T-helper 2 cell (primary cell): ENCODE data around the gene NEFH.
A peak's percentile ranks its signal among the peaks of the same experiment; 100 is the strongest.
"Not testable (repeated sequence)": the region's sequence is repeated elsewhere in the genome, so short reads cannot be mapped to it uniquely, and the experiment has no call there.

Experiments used
- DNase-seq, 5 experiments: peaks; one replicate each; pipeline versions ENCODE4 v3.0.0 to v3.0.0-alpha.2; 2012 to 2022
- total RNA-seq, 2 donors: gene quantifications; one replicate each; lab custom pipeline; 2026; lab: John Stamatoyannopoulos, UW

NEFH gene, protein sequence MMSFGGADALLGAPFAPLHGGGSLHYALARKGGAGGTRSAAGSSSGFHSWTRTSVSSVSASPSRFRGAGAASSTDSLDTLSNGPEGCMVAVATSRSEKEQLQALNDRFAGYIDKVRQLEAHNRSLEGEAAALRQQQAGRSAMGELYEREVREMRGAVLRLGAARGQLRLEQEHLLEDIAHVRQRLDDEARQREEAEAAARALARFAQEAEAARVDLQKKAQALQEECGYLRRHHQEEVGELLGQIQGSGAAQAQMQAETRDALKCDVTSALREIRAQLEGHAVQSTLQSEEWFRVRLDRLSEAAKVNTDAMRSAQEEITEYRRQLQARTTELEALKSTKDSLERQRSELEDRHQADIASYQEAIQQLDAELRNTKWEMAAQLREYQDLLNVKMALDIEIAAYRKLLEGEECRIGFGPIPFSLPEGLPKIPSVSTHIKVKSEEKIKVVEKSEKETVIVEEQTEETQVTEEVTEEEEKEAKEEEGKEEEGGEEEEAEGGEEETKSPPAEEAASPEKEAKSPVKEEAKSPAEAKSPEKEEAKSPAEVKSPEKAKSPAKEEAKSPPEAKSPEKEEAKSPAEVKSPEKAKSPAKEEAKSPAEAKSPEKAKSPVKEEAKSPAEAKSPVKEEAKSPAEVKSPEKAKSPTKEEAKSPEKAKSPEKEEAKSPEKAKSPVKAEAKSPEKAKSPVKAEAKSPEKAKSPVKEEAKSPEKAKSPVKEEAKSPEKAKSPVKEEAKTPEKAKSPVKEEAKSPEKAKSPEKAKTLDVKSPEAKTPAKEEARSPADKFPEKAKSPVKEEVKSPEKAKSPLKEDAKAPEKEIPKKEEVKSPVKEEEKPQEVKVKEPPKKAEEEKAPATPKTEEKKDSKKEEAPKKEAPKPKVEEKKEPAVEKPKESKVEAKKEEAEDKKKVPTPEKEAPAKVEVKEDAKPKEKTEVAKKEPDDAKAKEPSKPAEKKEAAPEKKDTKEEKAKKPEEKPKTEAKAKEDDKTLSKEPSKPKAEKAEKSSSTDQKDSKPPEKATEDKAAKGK
- total RNA-seq: 1.8 to 1.9 reads per million in 2 donors

DNA sequence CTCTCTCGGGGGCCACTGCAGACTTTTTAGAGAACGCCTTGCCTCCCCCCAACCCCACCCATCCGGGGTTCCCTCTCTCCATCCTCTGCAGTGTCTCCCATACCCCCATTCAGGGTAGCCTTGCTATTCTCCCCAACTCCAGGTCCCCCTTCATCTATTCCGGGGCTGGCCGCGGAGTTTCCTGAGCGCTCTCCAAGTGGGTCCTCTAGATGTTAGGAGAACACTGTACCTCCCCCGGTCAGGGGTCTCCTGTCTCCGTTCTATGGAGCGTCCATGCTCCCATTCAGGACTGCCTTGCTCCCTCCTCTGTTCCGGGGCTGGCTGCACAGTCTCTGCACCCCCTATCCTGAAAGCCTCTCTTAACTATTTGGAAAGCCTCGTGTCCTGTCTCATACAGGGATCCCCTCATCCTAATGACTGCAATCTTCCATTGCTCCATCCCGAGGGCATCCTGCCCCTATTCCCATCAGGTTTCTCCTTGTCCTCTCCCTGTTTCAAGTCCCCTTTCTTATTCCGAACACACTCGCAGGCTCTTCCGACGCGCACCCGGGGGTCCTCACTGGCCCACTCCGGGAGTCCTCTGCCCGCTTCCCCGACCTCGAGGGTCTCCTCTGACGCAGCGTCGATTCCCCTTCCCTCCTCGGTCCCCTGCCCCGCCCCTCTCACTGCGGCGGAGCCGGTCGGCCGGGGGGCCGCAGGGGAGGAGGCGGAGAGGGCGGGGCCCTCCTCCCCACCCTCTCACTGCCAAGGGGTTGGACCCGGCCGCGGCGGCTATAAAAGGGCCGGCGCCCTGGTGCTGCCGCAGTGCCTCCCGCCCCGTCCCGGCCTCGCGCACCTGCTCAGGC is at the start of gene NEFH:
Gene NEFH, plus strand, starts transcription at position 802 of the 845 bp plus-strand sequence. CDS start 45 bp downstream, outside the sequence.
- DNase-seq: no peak

GRCh38 chr22:29431986-29432385 is 48.0 kb upstream of the NEFH start:
- no peak for DNase-seq

- DNase-seq: no peak
These were observed 46.2 kb upstream of the NEFH start for GRCh38 chr22:29433856-29434255.

- no peak for DNase-seq
These were observed 45.7 kb upstream of the NEFH start for GRCh38 chr22:29434288-29434687.

- DNase-seq: no peak
These were observed 44.5 kb upstream of the NEFH start for GRCh38 chr22:29435236-29436136.

GRCh38 chr22:29438283-29438682 is 41.7 kb upstream of the NEFH start, which contains the start of gene RFPL1:
RFPL1 (plus strand) TSS chr22:29438583.
- not testable (repeated sequence) for DNase-seq

- DNase-seq: no peak
These were observed 37.0 kb upstream of the NEFH start for GRCh38 chr22:29442976-29443375.

DNA sequence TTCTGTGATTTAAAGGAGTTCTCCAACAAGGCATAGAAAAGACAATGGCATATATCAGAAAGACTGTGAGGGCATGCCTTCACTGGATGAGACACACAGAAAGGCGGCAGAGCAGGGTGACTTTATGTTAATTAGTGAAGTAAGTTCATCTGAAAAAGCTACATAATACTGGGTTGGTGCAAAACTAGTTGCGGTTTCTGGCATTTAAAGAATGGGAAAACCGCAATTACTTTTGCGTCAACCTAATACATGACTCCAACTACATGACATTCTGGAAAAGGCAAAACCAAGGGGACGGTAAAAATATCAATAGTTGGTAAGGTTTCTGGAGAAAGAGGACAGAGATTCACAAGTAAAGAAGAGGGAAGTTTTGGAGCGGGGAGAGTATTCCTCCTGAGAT is 36.6 kb upstream of the NEFH start:
- DNase-seq: no peak

DNA sequence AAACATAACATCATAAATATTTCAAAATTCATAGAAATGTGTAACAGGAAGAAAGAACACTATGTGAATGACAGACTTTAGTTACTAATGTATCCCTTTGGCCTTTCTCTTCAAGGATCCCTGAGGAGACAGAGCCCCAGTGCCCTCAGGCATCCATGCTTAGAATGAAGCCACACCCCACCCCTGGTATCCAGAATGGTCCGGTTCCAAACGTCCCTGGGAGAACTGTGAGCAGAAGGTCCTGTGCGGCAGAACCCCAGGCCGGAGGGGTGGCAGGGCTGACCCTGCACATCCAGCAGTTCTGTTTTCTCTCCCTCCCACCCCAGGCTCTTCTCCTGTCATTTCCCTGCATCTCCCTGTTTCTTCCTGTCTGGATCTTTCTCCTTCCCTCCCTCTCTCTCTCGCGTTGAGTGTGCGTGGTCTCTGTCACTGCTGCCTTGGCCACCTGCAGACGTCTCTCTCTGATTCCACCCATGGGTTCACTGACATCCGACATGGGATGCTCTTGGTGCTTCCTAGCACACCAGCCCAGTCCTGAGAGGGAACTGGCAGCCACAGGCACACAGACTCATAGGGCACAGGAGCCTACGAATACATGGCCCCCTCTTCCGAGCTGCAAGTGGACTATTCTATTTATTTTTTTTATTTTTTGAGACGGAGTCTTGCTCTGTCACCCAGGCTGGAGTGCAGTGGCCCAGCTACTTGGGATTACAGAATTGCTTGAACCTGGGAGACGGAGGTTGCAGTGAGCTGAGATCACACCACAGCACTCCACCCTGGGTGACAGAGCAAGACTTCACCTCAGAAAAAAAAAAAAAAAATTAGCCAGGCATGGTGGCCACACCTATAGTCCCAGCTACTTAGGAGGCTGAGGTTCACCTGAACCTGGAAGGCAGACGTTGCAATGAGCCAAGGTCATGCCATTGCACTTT is 35.9 kb upstream of the NEFH start:
- no peak for DNase-seq

DNA sequence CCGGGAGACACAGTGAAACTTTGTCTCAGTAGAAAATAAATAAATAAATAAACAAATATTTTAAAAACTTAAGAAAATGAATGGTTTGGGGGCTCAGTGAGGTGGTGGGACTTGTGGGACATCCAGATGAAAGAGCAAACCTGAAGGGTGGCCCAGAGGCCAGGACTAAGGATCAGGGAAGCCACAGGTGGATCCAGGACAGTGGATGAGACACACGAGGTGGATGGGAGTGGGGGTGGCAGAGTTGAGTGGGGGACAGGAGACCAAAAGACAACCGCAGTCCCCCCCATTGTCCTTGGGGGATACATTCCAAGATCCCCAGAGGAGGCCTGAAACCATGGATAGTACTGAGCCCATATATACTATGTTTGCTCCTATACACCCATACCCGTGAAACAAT is 34.5 kb upstream of the NEFH start:
- no peak for DNase-seq

- DNase-seq: no peak
These were observed 32.1 kb upstream of the NEFH start for GRCh38 chr22:29447906-29448305.

DNA sequence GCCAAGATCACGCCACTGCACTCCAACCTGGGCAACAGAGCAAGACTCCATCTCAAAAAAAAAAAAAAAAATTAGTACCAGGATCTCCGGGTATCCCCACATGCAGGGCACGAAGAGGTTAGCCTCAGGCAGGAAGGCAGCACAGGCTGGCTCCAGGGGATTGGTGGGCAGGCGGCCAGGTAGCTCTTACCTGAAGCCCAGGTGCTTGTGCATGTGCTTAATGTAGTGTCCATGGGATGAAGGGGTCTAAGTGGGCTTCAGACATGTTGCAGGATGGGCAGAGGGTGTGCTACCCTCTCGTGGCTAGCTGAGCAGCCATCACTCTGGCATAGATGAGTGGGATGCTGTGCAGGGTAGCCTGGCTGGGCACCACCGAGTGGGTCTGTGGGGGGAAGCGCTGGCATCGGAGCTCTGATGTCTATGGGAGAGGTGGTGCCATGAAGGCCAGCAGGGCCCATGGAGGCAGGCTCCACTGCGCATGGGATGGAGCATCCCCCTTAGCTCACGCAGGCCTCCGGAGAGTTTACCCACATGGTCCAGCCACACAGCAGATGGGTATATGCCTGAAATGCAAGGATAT is 30.6 kb upstream of the NEFH start:
- DNase-seq: no peak

- DNase-seq: no peak
These were observed 29.8 kb upstream of the NEFH start for GRCh38 chr22:29450222-29450621.

DNA sequence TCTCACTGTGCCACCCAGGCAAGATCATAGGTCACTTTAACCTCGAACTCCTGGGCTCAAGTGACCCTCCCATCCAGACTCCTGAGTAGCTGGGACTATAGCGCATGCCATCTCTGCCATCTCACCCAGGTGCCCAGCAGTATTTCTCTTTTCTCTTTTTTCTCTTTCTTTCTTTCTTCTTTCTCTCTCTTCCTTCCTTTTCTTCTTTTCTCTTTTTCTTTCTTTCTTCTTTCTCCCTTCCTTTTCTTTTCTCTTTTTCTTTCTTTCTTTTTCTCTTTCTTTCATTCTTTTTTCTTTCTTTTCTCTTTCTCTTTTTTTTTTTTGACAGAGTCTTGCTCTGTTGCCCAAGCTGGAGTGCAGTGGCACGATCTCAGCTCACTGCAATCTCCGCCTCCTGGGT is 28.2 kb upstream of the NEFH start:
- no peak for DNase-seq

DNA sequence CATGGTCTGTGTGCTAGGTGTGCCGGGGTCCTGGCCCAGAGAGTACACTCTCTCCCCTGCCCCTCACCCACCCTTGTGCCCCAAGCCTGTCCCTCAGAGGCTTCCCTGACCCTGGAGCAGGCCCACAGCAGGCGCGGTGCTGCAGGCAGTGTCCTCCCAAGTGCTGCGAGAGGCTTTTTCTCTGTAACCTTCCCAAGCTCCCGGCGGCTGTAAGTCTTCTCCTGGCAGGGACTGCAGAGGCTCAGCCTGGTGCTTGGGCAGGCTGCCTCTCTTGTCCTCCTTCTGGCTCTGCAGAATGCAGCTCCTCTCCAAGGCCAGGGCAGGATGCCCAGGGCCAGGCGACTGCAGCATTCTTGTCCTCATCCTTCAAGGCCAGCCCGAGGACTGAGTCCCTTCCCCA is 25.7 kb upstream of the NEFH start:
- DNase-seq: no peak

- no peak for DNase-seq
These were observed 23.8 kb upstream of the NEFH start for GRCh38 chr22:29456211-29456671.

GRCh38 chr22:29457730-29458129 is 22.3 kb upstream of the NEFH start:
- DNase-seq: peak in 1 of 5 experiments; percentile 33

DNA sequence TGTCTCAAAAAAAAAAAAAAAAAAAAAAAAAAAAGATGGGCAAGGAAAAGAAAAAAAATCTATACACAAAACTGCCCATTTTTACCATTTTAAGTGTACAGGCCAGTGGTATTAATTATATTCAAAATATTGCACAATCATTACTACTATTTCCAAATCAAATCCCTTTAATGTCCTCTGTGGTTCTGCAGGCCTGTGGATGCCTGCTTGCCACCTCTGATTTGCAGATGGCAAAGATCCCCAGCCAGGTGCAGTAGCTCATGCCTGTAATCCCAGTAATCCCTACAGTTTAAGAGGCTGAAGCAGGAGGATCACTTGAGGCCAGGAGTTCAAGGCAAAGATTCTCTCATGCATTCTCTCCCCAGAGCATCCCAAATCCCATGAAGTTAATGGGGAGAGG is 21.5 kb upstream of the NEFH start:
- DNase-seq: no peak

GRCh38 chr22:29459773-29460172 is 20.2 kb upstream of the NEFH start:
- DNase-seq: no peak

DNA sequence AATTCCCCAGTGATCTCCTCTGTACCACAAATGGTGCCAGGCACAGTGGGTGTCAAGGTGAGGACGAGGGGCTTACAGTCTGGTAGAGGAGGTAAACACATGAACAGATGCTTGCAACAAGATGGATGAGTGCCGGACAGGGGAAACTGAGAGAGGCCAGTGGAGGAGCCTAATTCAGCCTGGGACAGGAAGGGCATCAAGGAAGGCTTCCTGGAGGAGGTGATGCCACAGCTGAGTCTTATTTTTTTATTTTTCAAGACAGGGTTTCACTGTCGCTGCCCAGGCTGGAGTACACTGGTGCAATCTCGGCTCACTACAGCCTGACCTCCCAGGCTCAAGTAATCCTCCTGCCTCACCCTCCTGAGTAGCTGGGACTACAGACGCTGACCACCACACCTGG is 18.8 kb upstream of the NEFH start:
- DNase-seq: no peak
